HepG2 (cell line): ENCODE data around the gene LIPT2. TPM values are rescaled to one million over a fixed set of nuclear protein-coding genes. Genes with fewer than 3 reads are reported as not detected.

Source experiments
- ATAC-seq: fragments of 200-7000 bp; cut with Tn5 transposase; 3 replicates; pipeline ENCODE4 v1.9.1; 2020; ENCODE audit warnings: mild to moderate bottlenecking, moderate library complexity
- BruUV-seq: library from RNA; stranded (reverse); fragments of 400-500 nt; replicated peaks from 2 replicates; lab custom pipeline; 2021; lab: Mats Ljungman, UMichigan
- CTCF ChIA-PET: fragments of 300-600 bp; formaldehyde crosslinking; extraction: SDS; loops from one replicate; lab custom pipeline; 2021; ENCODE audit warnings: low total read pairs, inconsistent platforms, low intra/inter-chr PET ratio; lab: Yijun Ruan, JAX
- POLR2A ChIA-PET: fragments of 350-600 bp; sonication (Branson Sonifier 250); formaldehyde crosslinking; loops from one replicate; lab custom pipeline; 2020; ENCODE audit warnings: antibody characterized with exemption, inconsistent platforms; lab: Yijun Ruan, JAX
- DNase-seq: peaks from one replicate; pipeline ENCODE4 v3.0.0-alpha.2; 2015; ENCODE audit warnings: low spot score
- FAIRE-seq: peaks from 3 replicates; lab custom pipeline; 2011; peaks lifted over from hg19 to GRCh38; lab: Jason Lieb, UNC
- H2AFZ ChIP-seq: one replicate; pipeline ENCODE4 v1.6.1; 2011; ENCODE audit warnings: low read length, inconsistent platforms
- H3K27ac ChIP-seq: fragments of 300-600 bp; 3 replicates; pipeline ENCODE4 v1.8.0; 2011; ENCODE audit warnings: mixed run types, mild to moderate bottlenecking, mixed read lengths, low read length, inconsistent platforms; ENCODE audit not compliant: insufficient read depth; ENCODE audit errors: extremely low read length
- H3K27me3 ChIP-seq, 2 experiments: fragments of 200-600 bp in 1 of 2; 2 replicates in 1 of 2; 3 replicates in 1 of 2; pipeline versions ENCODE4 v1.6.0 to v1.8.0; 2011; ENCODE audit warnings: low read length in 2 of 2, mild to moderate bottlenecking in 2 of 2, moderate library complexity in 2 of 2, inconsistent platforms in 1 of 2; ENCODE audit not compliant: insufficient read depth in 2 of 2, control insufficient read depth in 1 of 2
- H3K36me3 ChIP-seq, 2 experiments: fragments of 200-600 bp in 1 of 2; replicated peaks in 1 of 2; 2 replicates in 1 of 2; 3 replicates in 1 of 2; pipeline versions ENCODE4 v1.5.1 to v1.8.0; 2011; ENCODE audit warnings: low read length in 2 of 2, inconsistent platforms in 1 of 2; ENCODE audit not compliant: insufficient read depth in 2 of 2, control insufficient read depth in 1 of 2
- H3K4me1 ChIP-seq: 2 replicates; pipeline ENCODE4 v1.5.1; 2012; ENCODE audit warnings: low read length, inconsistent platforms; ENCODE audit not compliant: insufficient read depth
- H3K4me2 ChIP-seq: 2 replicates; pipeline ENCODE4 v1.6.0; 2011; ENCODE audit warnings: low read depth, low read length, inconsistent platforms
- H3K4me3 ChIP-seq, 3 experiments: fragments of 200-600 bp in 1 of 3; sonication (generic), shearing (Covaris generic) in 1 of 3; replicated peaks in 1 of 3; 2 replicates each; pipeline ENCODE4 v1.5.1; 2011 to 2016; ENCODE audit warnings: low read length in 3 of 3, inconsistent platforms in 2 of 3, low read depth in 2 of 3, mild to moderate bottlenecking in 2 of 3, control low read depth in 1 of 3, mixed read lengths in 1 of 3; ENCODE audit not compliant: insufficient read depth in 1 of 3
- H3K79me2 ChIP-seq: one replicate; pipeline ENCODE4 v1.6.1; 2011; ENCODE audit warnings: low read length, inconsistent platforms; ENCODE audit not compliant: insufficient read depth
- H3K9ac ChIP-seq: 2 replicates; pipeline ENCODE4 v1.6.0; 2011; ENCODE audit warnings: mild to moderate bottlenecking, low read depth, low read length, inconsistent platforms; ENCODE audit not compliant: insufficient read depth
- H3K9me3 ChIP-seq: 2 replicates; pipeline ENCODE4 v1.5.1; 2012; ENCODE audit warnings: mild to moderate bottlenecking, low read length
- H4K20me1 ChIP-seq: 2 replicates; pipeline ENCODE4 v1.6.0; 2011; ENCODE audit warnings: inconsistent platforms, mild to moderate bottlenecking, low read length, moderate library complexity; ENCODE audit not compliant: insufficient read depth
- CBX1 ChIP-seq: IDR thresholded peaks from one replicate; pipeline ENCODE4 v1.6.1; 2016; ENCODE audit warnings: antibody characterized with exemption, low read depth
- EED ChIP-seq: sonication (generic); formaldehyde crosslinking; IDR thresholded peaks from 2 replicates; pipeline ENCODE4 v1.5.0; 2020; ENCODE audit warnings: mild to moderate bottlenecking, missing genetic modification reagents
- FOXJ3 ChIP-seq: sonication (generic); formaldehyde crosslinking; IDR thresholded peaks from 2 replicates; pipeline ENCODE4 v1.4.0; 2020; ENCODE audit warnings: missing genetic modification reagents, mild to moderate bottlenecking, borderline replicate concordance
- HOXD1 ChIP-seq: sonication (generic); formaldehyde crosslinking; IDR thresholded peaks from 2 replicates; pipeline ENCODE4 v1.5.0; 2020; ENCODE audit warnings: missing genetic modification reagents
- KDM5B ChIP-seq: sonication (generic); formaldehyde crosslinking; IDR thresholded peaks from 2 replicates; pipeline ENCODE4 v1.4.0; 2020; ENCODE audit warnings: missing genetic modification reagents, mild to moderate bottlenecking, borderline replicate concordance
- MXD3 ChIP-seq: IDR thresholded peaks from 2 replicates; pipeline ENCODE4 v1.6.1; 2016; ENCODE audit warnings: mild to moderate bottlenecking, missing biosample characterization, missing genetic modification reagents
- PRMT3 ChIP-seq: sonication (generic); formaldehyde crosslinking; IDR thresholded peaks from 2 replicates; pipeline ENCODE4 v1.8.1; 2022; ENCODE audit warnings: low read depth, mild to moderate bottlenecking, moderate library complexity, missing genetic modification reagents, borderline replicate concordance
- RNF219 ChIP-seq: sonication (generic); formaldehyde crosslinking; IDR thresholded peaks from 2 replicates; pipeline ENCODE4 v1.5.0; 2020; ENCODE audit warnings: mild to moderate bottlenecking, missing genetic modification reagents
- SIN3B ChIP-seq: fragments of 150-350 bp; IDR thresholded peaks from 2 replicates; pipeline ENCODE4 v1.6.1; 2014; ENCODE audit warnings: low read length
- ZIK1 ChIP-seq: sonication (generic); formaldehyde crosslinking; IDR thresholded peaks from 2 replicates; pipeline ENCODE4 v1.5.0; 2020; ENCODE audit warnings: mild to moderate bottlenecking, low read depth, missing genetic modification reagents, borderline replicate concordance
- ZNF124 ChIP-seq: sonication (generic); formaldehyde crosslinking; IDR thresholded peaks from 2 replicates; pipeline ENCODE4 v1.4.0; 2020; ENCODE audit warnings: missing genetic modification reagents
- ZNF563 ChIP-seq: sonication (generic); formaldehyde crosslinking; IDR thresholded peaks from 2 replicates; pipeline ENCODE4 v1.8.0; 2022; ENCODE audit warnings: mild to moderate bottlenecking, moderate library complexity, missing genetic modification reagents
- WGBS: methylation state at CpG from one replicate; pipeline ENCODE4 v1.1.6; 2017; ENCODE audit warnings: low lambda C conversion rate; 5-methylcytosine and 5-hydroxymethylcytosine counted together
- in situ Hi-C: cut with HindIII; loops from 2 replicates; pipeline ENCODE4 v1.10.0; 2017; ENCODE audit warnings: low pct_unique_long_range_greater_than_20kb; ENCODE audit not compliant: extremely low pct_ligation_motif_present
- intact Hi-C: fragments of 100-400 bp; cut with micrococcal nuclease; formaldehyde crosslinking; loops from one replicate; pipeline ENCODE4 v1.10.0; 2022; ENCODE audit not compliant: unreplicated experiment
- polyA plus RNA-seq, 8 experiments: library from polyadenylated mRNA; depleted of rRNA in 3 of 8; stranded (reverse) in 7 of 8; unstranded in 1 of 8; fragments of >200 nt; fragmentation: Illumina TruSeq in 4 of 8; extraction: Trizol in 4 of 8; gene quantifications; 2 replicates each; pipeline versions ENCODE4 v1.2.1 to v1.2.3, GENCODE V29; 2011 to 2016; ENCODE audit warnings: low read depth in 4 of 8, missing spikeins in 1 of 8, mixed read lengths in 1 of 8; ENCODE audit not compliant: insufficient read depth in 1 of 8
- total RNA-seq, 5 experiments: library from RNA; depleted of rRNA; stranded (reverse); fragments of >200 nt; fragmentation: Illumina TruSeq; extraction: Trizol; gene quantifications; 2 replicates each; pipeline ENCODE4 v1.2.3, GENCODE V29; 2016; ENCODE audit warnings: low read depth in 1 of 5

Gene LIPT2
- total and polyA plus RNA-seq, 2 of the 13 experiments (the other 11 are each of a cell fraction or from before 2014, with no cell fraction given), result 3.0 to 5.6 TPM

GRCh38 chr11:74468936-74469335, 24.6 kb downstream of the LIPT2 start:
- no peaks in the 10 kb centered on the region for H4K20me1 ChIP-seq
- H3K79me2 ChIP-seq, result no peaks in the 10 kb centered on the region
- H3K9ac ChIP-seq, result no peak overlapping the region
- H3K4me2 ChIP-seq, result no peak overlapping the region
- ATAC-seq (no peak), FAIRE-seq (no peak), DNase-seq (no peak)
- no peaks in the 10 kb centered on the region for H3K27me3 ChIP-seq
- peaks cover 36% of the 10 kb centered on the region for H3K4me1 ChIP-seq
- in situ Hi-C loops, result loop anchor here (10.0 kb wide), 1 partner anchor 86 kb away; no protein-coding TSS in a partner anchor
- no peak overlapping the region for H3K27ac ChIP-seq
- no TSS peak for BruUV-seq
- no peak overlapping the region for H3K4me3 ChIP-seq
- no peaks in the 10 kb centered on the region for H3K9me3 ChIP-seq
- ChIA-PET CTCF (no interaction called here), POLR2A (interaction anchor here (0.8 kb wide), 1 partner anchor 24 kb away, joined by 3 read pairs; the partner anchor contains the start of gene LIPT2)
- WGBS, result 22% methylated on average over 1 of the region's 1 CpG
- no peak for TF ChIP-seq PRMT3 (CRISPR knock-in tag)
- no peak for TF ChIP-seq CBX1
- no peak for TF ChIP-seq HOXD1
- no peak for TF ChIP-seq MXD3 (CRISPR knock-in tag)
- no peak for TF ChIP-seq FOXJ3 (CRISPR knock-in tag)
- TF ChIP-seq ZNF563, result no peak
- no peak for TF ChIP-seq SIN3B
- TF ChIP-seq KDM5B, result no peak
- no peak for TF ChIP-seq ZIK1 (CRISPR knock-in tag)
- TF ChIP-seq EED (CRISPR knock-in tag), result no peak
- no peak for TF ChIP-seq ZNF124 (CRISPR knock-in tag)
- no peak for TF ChIP-seq RNF219
- TF ChIP-seq, all 625 proteins: peak for 0
- no peaks in the 10 kb centered on the region for H3K36me3 ChIP-seq
- no peak overlapping the region for H2AFZ ChIP-seq
- intact Hi-C loops, result no loop called here
